GM18517 (cell line): ENCODE results near the gene CORO2B.
"Not testable (repeated sequence)": the region's sequence is repeated elsewhere in the genome, so short reads cannot be mapped to it uniquely, and the experiment has no call there.

Experiments
- ATAC-seq: cut with Tn5 transposase; IDR thresholded peaks from one replicate; pipeline ENCODE4 v1.9.1; 2021; ENCODE audit warnings: mild to moderate bottlenecking, moderate library complexity; ENCODE audit not compliant: unreplicated experiment

The CORO2B gene

GRCh38 chr15:68643216-68643830, 64.5 kb downstream of the CORO2B start:
- ATAC-seq, result no peak

- ATAC-seq, result no peak
Observed at GRCh38 chr15:68644083-68644904, 65.5 kb downstream of the CORO2B start.

GRCh38 chr15:68644996-68645395, 66.2 kb downstream of the CORO2B start:
- no peak for ATAC-seq

- ATAC-seq, result no peak
Observed at GRCh38 chr15:68646156-68646555, 67.4 kb downstream of the CORO2B start.

GRCh38 chr15:68646696-68647095, 67.9 kb downstream of the CORO2B start:
- ATAC-seq, result no peak

GRCh38 chr15:68647361-68647760, 68.6 kb downstream of the CORO2B start:
- ATAC-seq, result not testable (repeated sequence)

GRCh38 chr15:68650901-68651709, 72.3 kb downstream of the CORO2B start:
- no peak for ATAC-seq

GRCh38 chr15:68651916-68652525, 73.2 kb downstream of the CORO2B start:
- no peak for ATAC-seq

- no peak for ATAC-seq
Observed at GRCh38 chr15:68653031-68653635, 74.3 kb downstream of the CORO2B start.

GRCh38 chr15:68653801-68654200, 75.0 kb downstream of the CORO2B start:
- no peak for ATAC-seq

GRCh38 chr15:68654786-68655560, 76.2 kb downstream of the CORO2B start:
- no peak for ATAC-seq

- no peak for ATAC-seq
Observed at GRCh38 chr15:68655686-68656437, 77.1 kb downstream of the CORO2B start.

GRCh38 chr15:68656438-68656739, 77.6 kb downstream of the CORO2B start:
- no peak for ATAC-seq

GRCh38 chr15:68658151-68658550, 79.4 kb downstream of the CORO2B start:
- no peak for ATAC-seq

- ATAC-seq, result no peak
Observed at GRCh38 chr15:68658641-68659358, 80.0 kb downstream of the CORO2B start.

- no peak for ATAC-seq
Observed at GRCh38 chr15:68663526-68663925, 84.7 kb downstream of the CORO2B start.

GRCh38 chr15:68666120-68666811, 87.5 kb downstream of the CORO2B start:
- ATAC-seq, result no peak

- no peak for ATAC-seq
Observed at GRCh38 chr15:68666812-68667450, 88.1 kb downstream of the CORO2B start.
